GM18951 (cell line): ENCODE data around the gene CNBP.

ENCODE experiments used
- POLR2A ChIP-seq: IDR thresholded peaks from 4 replicates; pipeline ENCODE4 v1.6.1; 2011; ENCODE audit warnings: mild to moderate bottlenecking; ENCODE audit not compliant: insufficient read length, insufficient read depth; ENCODE audit errors: extremely low read depth
- in situ Hi-C: fragments of 300-500 bp; cut with MboI; formaldehyde crosslinking; loops from one replicate; pipeline ENCODE4 v1.12.0; 2022; ENCODE audit warnings: low sequenced_read_pairs, mixed read lengths, inconsistent platforms; ENCODE audit not compliant: unreplicated experiment

Gene CNBP

GRCh38 chr3:129118745-129119144 is 65.0 kb downstream of the CNBP start:
- no peak for TF ChIP-seq POLR2A
- in situ Hi-C loops, result no loop called here
